DOHH2 (cell line): ENCODE results near the gene MST1R.

Experiments used
- H3F3A ChIP-seq: fragments of 200-600 bp; sonication (generic), shearing (Covaris generic); 2 replicates; pipeline ENCODE4 v1.6.0; 2016; ENCODE audit warnings: antibody characterized with exemption, mild to moderate bottlenecking; ENCODE audit not compliant: control insufficient read depth, insufficient read depth
- H3K27ac ChIP-seq: fragments of 200-600 bp; sonication (generic); 2 replicates; pipeline ENCODE4 v1.5.1; 2014; ENCODE audit warnings: low read depth, mild to moderate bottlenecking, low read length, moderate library complexity
- H3K27me3 ChIP-seq: fragments of 200-600 bp; sonication (generic); 2 replicates; pipeline ENCODE4 v1.6.1; 2014; ENCODE audit warnings: mild to moderate bottlenecking, low read length, mixed read lengths; ENCODE audit not compliant: control insufficient read depth
- H3K36me3 ChIP-seq: fragments of 200-600 bp; sonication (generic); 2 replicates; pipeline ENCODE4 v1.6.1; 2014; ENCODE audit warnings: mild to moderate bottlenecking, low read length, moderate library complexity, mixed read lengths; ENCODE audit not compliant: control insufficient read depth
- H3K4me1 ChIP-seq: fragments of 200-600 bp; sonication (generic); 2 replicates; pipeline ENCODE4 v1.6.1; 2014; ENCODE audit warnings: mild to moderate bottlenecking, low read length, mixed read lengths; ENCODE audit not compliant: control insufficient read depth
- H3K4me2 ChIP-seq: fragments of 200-600 bp; sonication (generic); 2 replicates; pipeline ENCODE4 v1.6.0; 2014; ENCODE audit warnings: mild to moderate bottlenecking, low read length, moderate library complexity
- H3K4me3 ChIP-seq: fragments of 200-600 bp; sonication (generic); 2 replicates; pipeline ENCODE4 v1.5.1; 2014; ENCODE audit warnings: mild to moderate bottlenecking, low read length, mixed read lengths
- H3K79me2 ChIP-seq: fragments of 200-600 bp; sonication (generic); 2 replicates; pipeline ENCODE4 v1.6.1; 2014; ENCODE audit warnings: mild to moderate bottlenecking, low read length, mixed read lengths; ENCODE audit not compliant: control insufficient read depth
- H3K9me2 ChIP-seq: fragments of 200-600 bp; sonication (generic); replicated peaks from 2 replicates; pipeline ENCODE4 v1.6.1; 2014; ENCODE audit warnings: mild to moderate bottlenecking, low read length, mixed read lengths; ENCODE audit not compliant: control insufficient read depth
- H3K9me3 ChIP-seq: fragments of 200-600 bp; sonication (generic); 2 replicates; pipeline ENCODE4 v1.6.1; 2014; ENCODE audit warnings: antibody characterized with exemption, low read length, mixed read lengths; ENCODE audit not compliant: control insufficient read depth, insufficient read depth
- H4K20me1 ChIP-seq: fragments of 200-600 bp; sonication (generic); 2 replicates; pipeline ENCODE4 v1.6.0; 2014; ENCODE audit warnings: low read depth, mild to moderate bottlenecking, antibody characterized with exemption, low read length, moderate library complexity; ENCODE audit not compliant: control insufficient read depth, insufficient read depth
- EZH2phosphoT487 ChIP-seq: fragments of 200-600 bp; sonication (generic); IDR thresholded peaks from 2 replicates; pipeline ENCODE4 v1.6.1; 2017; ENCODE audit warnings: borderline replicate concordance, mild to moderate bottlenecking, antibody characterized with exemption, low read length, moderate library complexity, mixed read lengths
- TF ChIP-seq, protein P1 (sequence below): fragments of 200-600 bp; sonication (generic); IDR thresholded peaks from one replicate; pipeline ENCODE4 v1.5.1; 2014; ENCODE audit warnings: antibody characterized with exemption, mild to moderate bottlenecking, low read depth, low read length; ENCODE audit not compliant: poor library complexity, severe bottlenecking

MST1R gene

DNA sequence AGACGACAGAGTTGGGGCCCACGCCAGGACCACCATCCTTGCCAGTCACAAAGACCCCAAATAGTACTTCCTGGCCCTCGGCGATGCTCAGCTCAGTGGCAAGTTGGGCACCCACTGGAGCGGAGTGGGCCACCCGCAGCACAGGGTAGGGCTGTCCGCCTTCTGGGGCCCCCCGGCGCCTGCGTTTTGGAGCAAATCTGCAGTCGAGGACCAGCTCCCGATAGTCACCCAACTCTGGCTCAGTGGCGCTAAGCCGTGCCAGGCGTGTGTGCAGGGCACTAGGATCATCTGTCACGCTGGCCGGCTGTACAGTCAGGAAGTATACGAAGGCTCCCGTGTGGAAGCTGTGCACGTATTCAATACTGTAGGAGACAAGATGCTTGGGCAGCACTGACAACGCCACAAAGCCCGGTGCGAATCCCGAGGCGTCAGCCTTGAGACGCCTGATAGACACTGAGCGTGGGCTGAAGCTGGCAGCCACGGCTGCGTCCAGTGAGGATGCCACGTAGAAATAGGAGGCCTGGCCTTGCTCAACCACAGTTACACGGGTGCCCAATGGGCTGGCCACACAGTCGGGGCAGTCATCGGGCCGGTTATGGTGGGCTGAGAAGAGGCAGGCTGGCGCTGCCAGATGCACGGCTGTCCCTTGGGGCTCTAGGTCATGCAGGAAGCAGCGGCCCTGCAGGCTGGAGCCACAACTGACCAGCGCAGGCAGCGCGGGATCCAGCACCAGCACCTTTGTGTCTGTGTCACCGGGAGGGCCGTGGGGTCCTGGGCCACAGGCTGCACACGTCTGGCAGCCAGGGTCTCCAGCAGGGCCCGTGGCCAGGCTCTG is 945 bp downstream of the MST1R start:
- Histone ChIP-seq H3K27ac (no peak overlapping the region), H3K36me3 (no peaks in the 10 kb centered on the region), H3K9me2 (no peaks in the 10 kb centered on the region), H3K9me3 (no peaks in the 10 kb centered on the region), H3F3A (no peaks in the 10 kb centered on the region; the same call in 1 of the 2 replicates), H3K4me3 (no peak overlapping the region), H3K27me3 (no peaks in the 10 kb centered on the region), H3K79me2 (peaks cover 11% of the 10 kb centered on the region), H3K4me1 (peaks cover 55% of the 10 kb centered on the region), H4K20me1 (no peaks in the 10 kb centered on the region), H3K4me2 (no peak overlapping the region)
- TF ChIP-seq EZH2phosphoT487, result no peak
- TF ChIP-seq, protein P1, sequence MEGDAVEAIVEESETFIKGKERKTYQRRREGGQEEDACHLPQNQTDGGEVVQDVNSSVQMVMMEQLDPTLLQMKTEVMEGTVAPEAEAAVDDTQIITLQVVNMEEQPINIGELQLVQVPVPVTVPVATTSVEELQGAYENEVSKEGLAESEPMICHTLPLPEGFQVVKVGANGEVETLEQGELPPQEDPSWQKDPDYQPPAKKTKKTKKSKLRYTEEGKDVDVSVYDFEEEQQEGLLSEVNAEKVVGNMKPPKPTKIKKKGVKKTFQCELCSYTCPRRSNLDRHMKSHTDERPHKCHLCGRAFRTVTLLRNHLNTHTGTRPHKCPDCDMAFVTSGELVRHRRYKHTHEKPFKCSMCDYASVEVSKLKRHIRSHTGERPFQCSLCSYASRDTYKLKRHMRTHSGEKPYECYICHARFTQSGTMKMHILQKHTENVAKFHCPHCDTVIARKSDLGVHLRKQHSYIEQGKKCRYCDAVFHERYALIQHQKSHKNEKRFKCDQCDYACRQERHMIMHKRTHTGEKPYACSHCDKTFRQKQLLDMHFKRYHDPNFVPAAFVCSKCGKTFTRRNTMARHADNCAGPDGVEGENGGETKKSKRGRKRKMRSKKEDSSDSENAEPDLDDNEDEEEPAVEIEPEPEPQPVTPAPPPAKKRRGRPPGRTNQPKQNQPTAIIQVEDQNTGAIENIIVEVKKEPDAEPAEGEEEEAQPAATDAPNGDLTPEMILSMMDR, result no peak

DNA sequence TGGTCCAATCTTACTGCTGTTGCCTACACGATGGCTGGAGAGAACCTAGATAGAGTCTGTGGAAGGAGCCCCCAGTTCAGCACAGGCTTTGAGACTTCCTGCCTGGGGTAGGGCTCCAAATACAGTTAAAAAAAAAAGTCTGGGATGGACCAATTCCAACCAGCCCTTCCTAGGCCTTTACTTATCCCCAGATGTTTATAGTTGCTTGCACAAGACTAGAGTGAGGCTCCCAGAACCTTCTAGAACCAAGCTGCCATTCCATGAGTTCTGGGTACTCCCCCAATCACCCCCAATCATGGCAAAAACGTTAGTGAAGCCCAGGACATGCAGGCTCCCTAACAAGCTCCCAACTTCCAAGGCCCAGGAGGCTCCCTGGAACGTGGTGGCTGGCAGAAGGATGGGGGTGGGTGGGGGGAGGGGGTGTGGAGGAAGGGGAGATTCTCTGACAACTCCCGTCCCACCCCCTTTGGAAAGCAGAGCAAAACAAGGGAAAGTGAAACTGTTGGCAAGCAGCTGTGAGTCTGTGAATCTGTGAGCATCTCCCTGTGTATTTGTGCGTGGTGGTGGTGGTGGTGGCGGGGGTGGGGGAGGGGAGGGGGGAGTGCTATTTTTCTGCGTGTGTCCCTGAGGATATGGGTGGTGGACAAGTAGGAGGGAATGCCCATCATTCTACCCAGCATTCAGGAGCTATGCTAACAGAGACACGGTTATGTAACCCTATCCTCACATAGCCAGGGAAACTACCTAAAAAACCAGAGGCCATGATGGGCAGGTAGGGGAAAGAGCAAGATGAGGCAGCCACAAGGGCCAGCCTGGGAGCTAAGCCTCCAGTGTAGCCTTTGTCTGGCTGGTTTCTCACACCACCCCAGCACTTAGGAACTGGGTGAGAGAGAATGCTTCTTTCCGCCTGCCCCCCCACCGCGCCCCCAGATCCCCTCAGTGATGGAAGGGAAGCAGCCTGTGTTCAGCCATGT is 2.0 kb downstream of the MST1R start:
- TF ChIP-seq EZH2phosphoT487, result no peak
- TF ChIP-seq, protein P1, result no peak
- no peak overlapping the region for H3K27ac ChIP-seq
- no peaks in the 10 kb centered on the region for H3K36me3 ChIP-seq
- peaks cover 11% of the 10 kb centered on the region for H3K79me2 ChIP-seq
- H3K9me3 ChIP-seq, result no peaks in the 10 kb centered on the region
- H4K20me1 ChIP-seq, result no peaks in the 10 kb centered on the region
- H3K4me3 ChIP-seq, result no peak overlapping the region
- no peaks in the 10 kb centered on the region for H3K27me3 ChIP-seq
- H3K4me2 ChIP-seq, result no peak overlapping the region
- H3K9me2 ChIP-seq, result no peaks in the 10 kb centered on the region
- no peaks in the 10 kb centered on the region; the same call in 1 of the 2 replicates for H3F3A ChIP-seq
- peaks cover 52% of the 10 kb centered on the region for H3K4me1 ChIP-seq

DNA sequence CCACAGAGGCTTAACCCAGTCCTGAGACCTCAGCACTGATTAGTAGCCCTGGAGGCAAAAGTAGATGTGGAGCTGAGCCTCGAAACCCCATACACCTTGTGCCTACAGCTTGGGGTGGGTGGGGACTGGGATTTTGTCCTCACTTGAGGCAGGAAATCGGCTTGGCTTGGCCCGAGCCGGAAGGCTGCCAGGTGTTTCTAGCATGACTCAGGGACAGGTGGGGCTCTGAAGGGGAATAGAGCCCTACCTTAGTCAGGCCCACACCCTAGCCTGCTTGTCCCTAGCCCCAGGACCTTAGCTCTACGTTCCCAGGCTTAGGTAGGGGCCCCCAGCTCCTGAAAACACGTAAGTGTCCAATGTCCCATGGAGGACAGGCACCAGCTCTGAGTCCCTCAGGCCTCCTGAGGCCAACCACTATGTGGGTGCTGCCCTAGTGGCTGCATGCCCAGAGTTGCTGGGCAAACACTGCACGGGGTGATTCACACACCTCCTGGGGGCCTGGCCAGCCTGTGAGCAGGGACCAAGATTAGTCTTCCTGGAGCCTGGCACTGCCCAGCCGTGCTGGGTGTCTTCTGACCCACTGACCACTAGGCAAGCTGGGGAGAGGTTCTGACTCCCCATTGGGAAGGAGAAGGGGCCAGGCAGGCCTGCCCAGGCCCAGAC is 3.1 kb downstream of the MST1R start:
- Histone ChIP-seq H3F3A (no peaks in the 10 kb centered on the region; the same call in 1 of the 2 replicates), H3K4me2 (peak overlapping the region; percentile 30; the same call in 1 of the 2 replicates), H4K20me1 (no peaks in the 10 kb centered on the region), H3K27ac (no peak overlapping the region), H3K27me3 (no peaks in the 10 kb centered on the region), H3K9me2 (no peaks in the 10 kb centered on the region), H3K79me2 (peaks cover 11% of the 10 kb centered on the region), H3K36me3 (no peaks in the 10 kb centered on the region), H3K9me3 (no peaks in the 10 kb centered on the region), H3K4me1 (peaks cover 42% of the 10 kb centered on the region), H3K4me3 (no peak overlapping the region)
- TF ChIP-seq, protein P1, result no peak
- no peak for TF ChIP-seq EZH2phosphoT487
